Panc1 (cell line): Measurements from ENCODE around the gene PHKB. TPM values are rescaled to one million over a fixed set of nuclear protein-coding genes. Genes with fewer than 3 reads are reported as not detected.

Source experiments
- ATAC-seq: fragments of 200-7000 bp; cut with Tn5 transposase; 2 replicates; pipeline ENCODE4 v1.9.1; 2020; ENCODE audit warnings: mild to moderate bottlenecking, moderate library complexity
- BruUV-seq: library from RNA; stranded (reverse); fragments of 400-500 nt; replicated peaks from 2 replicates; lab custom pipeline; 2021; lab: Mats Ljungman, UMichigan
- CTCF ChIA-PET: fragments of 300-600 bp; sonication (Branson Sonifier 250); formaldehyde crosslinking; loops from one replicate; lab custom pipeline; 2022; ENCODE audit warnings: antibody characterized with exemption; lab: Charles Lee
- POLR2A ChIA-PET: fragments of 300-600 bp; sonication (Branson Sonifier 250); formaldehyde crosslinking; loops from one replicate; lab custom pipeline; 2022; ENCODE audit warnings: antibody characterized with exemption; lab: Charles Lee
- DNase-seq: peaks from one replicate; pipeline ENCODE4 v3.0.0-alpha.2; 2010; ENCODE audit warnings: low read depth, low spot score
- H3K27ac ChIP-seq: 2 replicates; pipeline ENCODE4 v1.5.1; 2011; ENCODE audit warnings: mild to moderate bottlenecking, low read length, inconsistent platforms
- H3K27me3 ChIP-seq: fragments of 200-500 bp; sonication (Bioruptor generic); 2 replicates; pipeline ENCODE4 v1.6.0; 2014; ENCODE audit warnings: low read length, inconsistent platforms; ENCODE audit not compliant: control insufficient read depth, insufficient read depth
- H3K36me3 ChIP-seq: fragments of 200-500 bp; sonication (Bioruptor generic); 2 replicates; pipeline ENCODE4 v1.5.1; 2014; ENCODE audit warnings: inconsistent platforms, mild to moderate bottlenecking, low read length, moderate library complexity; ENCODE audit not compliant: control insufficient read depth, insufficient read depth
- H3K4me1 ChIP-seq: 2 replicates; pipeline ENCODE4 v1.5.1; 2011; ENCODE audit warnings: inconsistent platforms, mild to moderate bottlenecking, low read length, moderate library complexity; ENCODE audit not compliant: control insufficient read depth, insufficient read depth
- H3K4me3 ChIP-seq, 2 experiments: 2 replicates each; pipeline ENCODE4 v1.5.1; 2011 to 2012; ENCODE audit warnings: low read depth in 2 of 2, low read length in 2 of 2, mild to moderate bottlenecking in 2 of 2, inconsistent platforms in 1 of 2, moderate library complexity in 1 of 2
- H3K9me3 ChIP-seq: fragments of 200-500 bp; sonication (Bioruptor generic); 2 replicates; pipeline ENCODE4 v1.5.1; 2014; ENCODE audit warnings: low read depth, mild to moderate bottlenecking, inconsistent platforms, low read length, moderate library complexity; ENCODE audit not compliant: control insufficient read depth, insufficient read depth
- CTCF ChIP-seq: fragments of 450-650 bp; IDR thresholded peaks from 2 replicates; pipeline ENCODE4 v1.5.1; 2017; ENCODE audit warnings: mild to moderate bottlenecking
- POLR2AphosphoS5 ChIP-seq: IDR thresholded peaks from 2 replicates; pipeline ENCODE4 v1.6.1; 2012; ENCODE audit warnings: mild to moderate bottlenecking, low read depth, low read length, moderate library complexity
- SIN3A ChIP-seq: IDR thresholded peaks from 2 replicates; pipeline ENCODE4 v1.6.1; 2012; ENCODE audit warnings: low read depth, mild to moderate bottlenecking, low read length, moderate library complexity, borderline replicate concordance; ENCODE audit not compliant: insufficient read depth
- TCF7L2 ChIP-seq: IDR thresholded peaks from 2 replicates; pipeline ENCODE4 v1.6.1; 2011; ENCODE audit warnings: mild to moderate bottlenecking, low read depth, low read length, inconsistent platforms
- in situ Hi-C: cut with HindIII; loops from 2 replicates; pipeline ENCODE4 v1.10.0; 2016; ENCODE audit warnings: low sequenced_read_pairs, low pct_unique_long_range_greater_than_20kb
- intact Hi-C: fragments of 100-400 bp; cut with micrococcal nuclease; formaldehyde crosslinking; loops from one replicate; pipeline ENCODE4 v1.10.0; 2022; ENCODE audit not compliant: unreplicated experiment
- total RNA-seq: library from RNA; stranded (reverse); gene quantifications from one replicate; pipeline ENCODE4 v1.2.1, GENCODE V29; 2021; ENCODE audit not compliant: unreplicated experiment
- TF ChIP-seq, protein P1 (sequence below), 2 experiments: IDR thresholded peaks; 2 replicates each; pipeline ENCODE4 v1.6.1; 2011 to 2012; ENCODE audit warnings: low read depth in 2 of 2, control low read depth in 1 of 2, low read length in 1 of 2, mild to moderate bottlenecking in 1 of 2, moderate library complexity in 1 of 2; ENCODE audit not compliant: insufficient read depth in 1 of 2

The PHKB gene
- total RNA-seq, 1 experiment from 2014 or later = 29.5 TPM

DNA sequence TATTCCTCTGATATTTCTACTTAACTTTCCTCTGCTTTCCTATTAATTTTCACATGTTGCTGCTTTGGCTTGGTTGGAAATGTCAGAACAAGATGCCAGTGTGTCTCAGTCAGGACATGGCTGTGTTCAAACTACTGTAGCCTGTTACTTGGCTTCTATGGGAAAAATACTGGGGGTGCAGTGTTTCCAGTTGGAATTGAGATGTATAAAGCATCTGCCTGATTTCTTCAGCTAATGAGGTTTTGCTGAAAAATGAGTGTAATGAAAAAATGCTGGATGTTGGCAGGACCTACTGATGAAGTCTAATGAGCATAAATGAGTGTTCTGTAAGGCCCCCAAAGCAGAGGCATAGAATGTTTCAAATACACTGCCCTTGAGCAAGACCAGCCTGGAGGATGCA, 166.6 kb downstream of the PHKB start:
- DNase-seq (no peak), ATAC-seq (no peak)
- BruUV-seq = no TSS peak
- Histone ChIP-seq H3K4me3 (no peak overlapping the region), H3K27ac (no peak overlapping the region), H3K4me1 (no peaks in the 10 kb centered on the region), H3K36me3 (no peaks in the 10 kb centered on the region), H3K27me3 (no peaks in the 10 kb centered on the region), H3K9me3 (no peaks in the 10 kb centered on the region)
- CTCF ChIA-PET = no interaction called here
- TF ChIP-seq SIN3A (no peak), POLR2AphosphoS5 (no peak), CTCF (no peak), TCF7L2 (no peak)
- TF ChIP-seq, protein P1, sequence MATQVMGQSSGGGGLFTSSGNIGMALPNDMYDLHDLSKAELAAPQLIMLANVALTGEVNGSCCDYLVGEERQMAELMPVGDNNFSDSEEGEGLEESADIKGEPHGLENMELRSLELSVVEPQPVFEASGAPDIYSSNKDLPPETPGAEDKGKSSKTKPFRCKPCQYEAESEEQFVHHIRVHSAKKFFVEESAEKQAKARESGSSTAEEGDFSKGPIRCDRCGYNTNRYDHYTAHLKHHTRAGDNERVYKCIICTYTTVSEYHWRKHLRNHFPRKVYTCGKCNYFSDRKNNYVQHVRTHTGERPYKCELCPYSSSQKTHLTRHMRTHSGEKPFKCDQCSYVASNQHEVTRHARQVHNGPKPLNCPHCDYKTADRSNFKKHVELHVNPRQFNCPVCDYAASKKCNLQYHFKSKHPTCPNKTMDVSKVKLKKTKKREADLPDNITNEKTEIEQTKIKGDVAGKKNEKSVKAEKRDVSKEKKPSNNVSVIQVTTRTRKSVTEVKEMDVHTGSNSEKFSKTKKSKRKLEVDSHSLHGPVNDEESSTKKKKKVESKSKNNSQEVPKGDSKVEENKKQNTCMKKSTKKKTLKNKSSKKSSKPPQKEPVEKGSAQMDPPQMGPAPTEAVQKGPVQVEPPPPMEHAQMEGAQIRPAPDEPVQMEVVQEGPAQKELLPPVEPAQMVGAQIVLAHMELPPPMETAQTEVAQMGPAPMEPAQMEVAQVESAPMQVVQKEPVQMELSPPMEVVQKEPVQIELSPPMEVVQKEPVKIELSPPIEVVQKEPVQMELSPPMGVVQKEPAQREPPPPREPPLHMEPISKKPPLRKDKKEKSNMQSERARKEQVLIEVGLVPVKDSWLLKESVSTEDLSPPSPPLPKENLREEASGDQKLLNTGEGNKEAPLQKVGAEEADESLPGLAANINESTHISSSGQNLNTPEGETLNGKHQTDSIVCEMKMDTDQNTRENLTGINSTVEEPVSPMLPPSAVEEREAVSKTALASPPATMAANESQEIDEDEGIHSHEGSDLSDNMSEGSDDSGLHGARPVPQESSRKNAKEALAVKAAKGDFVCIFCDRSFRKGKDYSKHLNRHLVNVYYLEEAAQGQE (IDR thresholded peaks at IDR 0.05; ENCODE audit: insufficient read depth in 1 of 2, low read depth in 2 of 2, low read length in 1 of 2) = no peak
- in situ Hi-C loops = no loop called here
- intact Hi-C loops = no loop called here
- POLR2A ChIA-PET = no interaction called here

DNA sequence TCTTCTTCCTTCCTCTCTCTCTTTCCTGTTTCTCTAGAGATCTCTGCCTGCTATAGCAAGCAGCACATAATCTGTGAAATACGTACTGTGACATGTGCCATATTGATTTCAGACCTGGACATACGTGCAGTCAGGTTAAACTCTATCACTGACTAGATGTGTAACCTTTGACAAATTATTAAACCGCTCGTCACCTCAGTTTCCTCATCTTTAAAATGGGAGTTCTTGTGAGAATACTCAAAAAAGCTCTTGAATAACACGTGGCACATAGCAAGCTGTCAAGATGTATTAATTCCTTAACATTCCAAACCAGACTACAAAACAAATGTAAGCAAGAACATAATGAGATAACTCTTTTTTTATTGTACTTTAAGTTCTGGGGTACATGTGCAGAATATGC, 170.0 kb downstream of the PHKB start:
- Histone ChIP-seq H3K4me3 (no peak overlapping the region), H3K36me3 (no peaks in the 10 kb centered on the region), H3K9me3 (no peaks in the 10 kb centered on the region), H3K27me3 (no peaks in the 10 kb centered on the region), H3K27ac (no peak overlapping the region), H3K4me1 (no peaks in the 10 kb centered on the region)
- in situ Hi-C loops = no loop called here
- POLR2A ChIA-PET = no interaction called here
- no TSS peak for BruUV-seq
- intact Hi-C loops = no loop called here
- no peak for TF ChIP-seq TCF7L2
- ATAC-seq = no peak
- DNase-seq = no peak
- CTCF ChIA-PET = no interaction called here

- in situ Hi-C loops = no loop called here
These were observed 173.0 kb downstream of the PHKB start for GRCh38 chr16:47634126-47634525.

More at GRCh38 chr16:47634126-47634525, 173.0 kb downstream of the PHKB start:
- Histone ChIP-seq H3K9me3 (no peaks in the 10 kb centered on the region), H3K4me3 (no peak overlapping the region), H3K27ac (no peak overlapping the region), H3K36me3 (no peaks in the 10 kb centered on the region), H3K4me1 (no peaks in the 10 kb centered on the region), H3K27me3 (no peaks in the 10 kb centered on the region)
- no TSS peak for BruUV-seq
- ChIA-PET POLR2A (no interaction called here), CTCF (no interaction called here)
- no peak for ATAC-seq
- TF ChIP-seq SIN3A (no peak), CTCF (no peak), TCF7L2 (no peak), POLR2AphosphoS5 (no peak)
- TF ChIP-seq, protein P1 (IDR thresholded peaks at IDR 0.05; ENCODE audit: insufficient read depth in 1 of 2, low read depth in 2 of 2, low read length in 1 of 2) = no peak
- DNase-seq = no peak
- intact Hi-C loops = no loop called here
